Measurements from ENCODE around the gene ARHGAP15.

The ARHGAP15 gene

GRCh38 chr2:143582046-143582747 is 453.0 kb downstream of the ARHGAP15 start:
- DNase-seq (ENCODE audit: insufficient read length, low spot score) (no peak), FAIRE-seq (no peak)
- TF ChIP-seq, protein P1, sequence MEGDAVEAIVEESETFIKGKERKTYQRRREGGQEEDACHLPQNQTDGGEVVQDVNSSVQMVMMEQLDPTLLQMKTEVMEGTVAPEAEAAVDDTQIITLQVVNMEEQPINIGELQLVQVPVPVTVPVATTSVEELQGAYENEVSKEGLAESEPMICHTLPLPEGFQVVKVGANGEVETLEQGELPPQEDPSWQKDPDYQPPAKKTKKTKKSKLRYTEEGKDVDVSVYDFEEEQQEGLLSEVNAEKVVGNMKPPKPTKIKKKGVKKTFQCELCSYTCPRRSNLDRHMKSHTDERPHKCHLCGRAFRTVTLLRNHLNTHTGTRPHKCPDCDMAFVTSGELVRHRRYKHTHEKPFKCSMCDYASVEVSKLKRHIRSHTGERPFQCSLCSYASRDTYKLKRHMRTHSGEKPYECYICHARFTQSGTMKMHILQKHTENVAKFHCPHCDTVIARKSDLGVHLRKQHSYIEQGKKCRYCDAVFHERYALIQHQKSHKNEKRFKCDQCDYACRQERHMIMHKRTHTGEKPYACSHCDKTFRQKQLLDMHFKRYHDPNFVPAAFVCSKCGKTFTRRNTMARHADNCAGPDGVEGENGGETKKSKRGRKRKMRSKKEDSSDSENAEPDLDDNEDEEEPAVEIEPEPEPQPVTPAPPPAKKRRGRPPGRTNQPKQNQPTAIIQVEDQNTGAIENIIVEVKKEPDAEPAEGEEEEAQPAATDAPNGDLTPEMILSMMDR (IDR thresholded peaks at IDR 0.05; ENCODE audit: insufficient read depth, missing control alignments) = peak; percentile 27

DNA sequence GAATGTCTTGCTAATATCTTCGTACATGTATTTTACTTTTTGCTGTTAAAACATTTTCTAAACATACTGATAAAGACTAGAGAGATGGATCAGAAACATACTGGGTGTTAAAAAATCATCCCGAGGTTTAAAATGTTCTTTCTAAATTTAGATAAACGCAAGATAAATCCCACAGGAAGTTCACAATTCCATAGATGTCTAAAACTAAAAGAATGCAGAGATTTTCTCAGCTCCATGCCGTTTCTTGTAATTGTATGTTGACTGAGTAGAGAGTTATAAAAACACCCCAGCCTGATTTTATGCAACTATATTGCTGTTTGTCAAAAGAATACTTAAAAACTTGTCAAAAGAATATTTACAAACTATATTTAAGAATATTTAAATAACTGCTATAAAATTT is 455.7 kb downstream of the ARHGAP15 start:
- TF ChIP-seq, protein P1 (IDR thresholded peaks at IDR 0.05; ENCODE audit: insufficient read depth, missing control alignments) = no peak
- FAIRE-seq (no peak), DNase-seq (ENCODE audit: insufficient read length, low spot score) (no peak)

DNA sequence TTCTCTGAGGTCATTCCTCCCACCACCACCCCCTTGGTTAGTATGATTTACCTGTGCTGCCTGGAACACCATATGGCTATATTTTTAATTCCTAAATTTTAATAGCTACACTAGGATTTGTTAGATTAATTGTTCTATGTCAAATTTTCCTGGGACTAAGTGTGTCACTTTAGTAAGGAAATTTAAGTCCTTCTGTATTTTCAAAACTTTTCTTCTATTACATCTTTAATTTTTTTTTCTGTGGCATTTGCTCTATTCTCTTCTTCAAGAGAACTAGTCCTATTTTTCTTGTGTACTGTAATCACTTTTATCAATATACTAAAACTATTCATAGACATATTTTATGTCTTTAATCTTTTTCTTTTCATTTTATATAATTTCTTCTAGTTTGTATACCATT is 456.9 kb downstream of the ARHGAP15 start:
- DNase-seq (ENCODE audit: insufficient read length, low spot score) (no peak), FAIRE-seq (no peak)
- TF ChIP-seq, protein P1 (IDR thresholded peaks at IDR 0.05; ENCODE audit: insufficient read depth, missing control alignments) = no peak

GRCh38 chr2:143588746-143589145 is 459.5 kb downstream of the ARHGAP15 start:
- FAIRE-seq = no peak

DNA sequence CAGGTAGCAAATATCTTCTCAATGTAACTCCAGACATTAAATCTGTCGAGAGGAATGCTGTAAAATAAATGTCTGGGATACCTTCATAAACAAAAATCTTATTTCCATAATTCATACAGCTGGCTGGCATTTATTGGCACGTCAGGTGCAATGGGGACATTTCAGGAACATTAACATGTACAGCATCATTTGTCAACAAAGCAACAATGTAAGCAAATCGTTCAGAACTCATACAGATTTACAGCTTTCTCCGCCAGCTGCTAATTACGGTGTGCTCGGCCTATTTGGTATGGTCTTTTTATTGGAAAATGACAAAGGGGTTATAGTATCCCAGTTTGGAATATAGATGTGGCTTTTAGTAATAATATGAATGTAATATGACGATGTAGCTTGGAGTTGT is 464.9 kb downstream of the ARHGAP15 start:
- TF ChIP-seq, protein P1 (IDR thresholded peaks at IDR 0.05; ENCODE audit: insufficient read depth, missing control alignments) = no peak
- DNase-seq (ENCODE audit: insufficient read length, low spot score) (no peak), FAIRE-seq (no peak)

More at GRCh38 chr2:143588746-143589145, 459.5 kb downstream of the ARHGAP15 start:
- TF ChIP-seq, protein P1 (IDR thresholded peaks at IDR 0.05; ENCODE audit: insufficient read depth, missing control alignments) = no peak
- no peak for DNase-seq (ENCODE audit: insufficient read length, low spot score)

DNA sequence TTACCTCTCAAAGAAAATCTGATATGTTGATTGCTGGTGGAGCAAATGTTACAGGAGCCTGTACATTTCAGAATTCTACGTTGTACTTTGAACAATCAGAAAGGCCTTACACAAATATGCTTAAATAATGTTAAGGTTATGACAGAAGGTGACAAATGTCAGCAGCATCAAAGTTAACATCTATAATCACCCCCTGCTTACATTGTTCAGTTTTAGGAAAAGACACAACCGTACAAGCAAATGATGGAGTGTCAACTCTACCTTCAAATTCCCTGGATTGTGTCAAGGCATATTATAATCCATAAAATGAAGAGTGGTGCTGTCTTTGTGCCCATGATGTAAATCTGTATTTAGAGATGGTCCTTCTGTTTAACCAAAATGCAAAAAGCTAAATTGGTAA is 465.5 kb downstream of the ARHGAP15 start:
- FAIRE-seq = no peak
- no peak for DNase-seq (ENCODE audit: insufficient read length, low spot score)

DNA sequence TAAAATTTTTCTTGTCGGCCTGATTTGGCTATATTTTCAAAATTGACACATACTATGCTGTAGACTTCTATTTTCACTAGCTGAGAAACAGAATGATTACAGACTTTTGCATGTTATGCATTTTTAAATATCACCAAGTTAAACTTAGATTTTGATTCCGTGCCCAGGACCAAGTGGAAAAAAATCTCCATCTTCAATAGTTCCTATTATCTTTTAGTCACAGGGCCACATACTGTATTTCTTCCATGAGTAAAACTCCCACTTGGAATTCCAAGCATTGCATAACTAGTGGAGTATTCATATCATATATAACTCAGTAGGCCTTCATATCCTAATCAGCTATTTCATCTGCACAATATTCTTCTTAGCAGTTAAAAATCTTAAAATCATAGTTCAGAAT is 470.9 kb downstream of the ARHGAP15 start:
- DNase-seq (ENCODE audit: insufficient read length, low spot score) = no peak

More for the DNA sequence above, 465.5 kb downstream of the ARHGAP15 start:
- TF ChIP-seq, protein P1 (IDR thresholded peaks at IDR 0.05; ENCODE audit: insufficient read depth, missing control alignments) = no peak

More for the DNA sequence above, 470.9 kb downstream of the ARHGAP15 start:
- TF ChIP-seq, protein P1 (IDR thresholded peaks at IDR 0.05; ENCODE audit: insufficient read depth, missing control alignments) = no peak
- no peak for FAIRE-seq
